Gastroesophageal sphincter (tissue), 4 donors: Measurements from ENCODE around the gene APOL2. TPM values are rescaled to one million over a fixed set of nuclear protein-coding genes. Genes with fewer than 3 reads are reported as not detected.
"Not testable (repeated sequence)": the region's sequence is repeated elsewhere in the genome, so short reads cannot be mapped to it uniquely, and the experiment has no call there.

Source experiments
- ATAC-seq: fragments of 150-250 bp; one replicate; pipeline ENCODE4 v1.9.1; 2016; ENCODE audit warnings: mild to moderate bottlenecking, moderate library complexity
- H3K27ac ChIP-seq, 4 donors: fragments of 200-600 bp; sonication (generic) in 3 of 4; 1 replicate in 3 of 4; 2 replicates in 1 of 4; pipeline ENCODE4 v1.5.1; 2016 to 2019
- H3K27me3 ChIP-seq: fragments of 200-600 bp; sonication (generic); one replicate; pipeline ENCODE4 v1.5.1; 2019
- H3K36me3 ChIP-seq, 2 donors: fragments of 200-600 bp; sonication (generic); one replicate each; pipeline ENCODE4 v1.5.1; 2019; ENCODE audit warnings: control low read depth in 1 of 2
- H3K4me1 ChIP-seq, 3 donors: fragments of 200-600 bp; sonication (generic); 1 replicate in 2 of 3; 2 replicates in 1 of 3; pipeline ENCODE4 v1.5.1; 2016 to 2019; ENCODE audit warnings: control low read depth in 2 of 3
- H3K4me3 ChIP-seq, 2 donors: fragments of 200-600 bp; sonication (generic); one replicate each; pipeline ENCODE4 v1.5.1; 2019; ENCODE audit warnings: mild to moderate bottlenecking in 1 of 2, moderate library complexity in 1 of 2
- H3K9me3 ChIP-seq, 3 donors: fragments of 200-600 bp; sonication (generic); one replicate each; pipeline ENCODE4 v1.5.1; 2017 to 2019; ENCODE audit warnings: control low read depth in 2 of 3
- CTCF ChIP-seq, 4 experiments: fragments of 200-600 bp in 2 of 4; fragments of 450-650 bp in 2 of 4; sonication (generic) in 1 of 4; IDR thresholded peaks; one replicate each; pipeline ENCODE4 v1.5.1; 2017 to 2019; ENCODE audit warnings: antibody characterized with exemption in 4 of 4, mild to moderate bottlenecking in 2 of 4, moderate library complexity in 2 of 4
- EP300 ChIP-seq: sonication (generic); formaldehyde crosslinking; IDR thresholded peaks from one replicate; pipeline ENCODE4 v1.6.1; 2017; ENCODE audit warnings: antibody characterized with exemption, mild to moderate bottlenecking
- POLR2A ChIP-seq, 2 donors: fragments of 450-650 bp; IDR thresholded peaks; one replicate each; pipeline ENCODE4 v1.6.1; 2017; ENCODE audit warnings: antibody characterized with exemption in 2 of 2, mild to moderate bottlenecking in 2 of 2, moderate library complexity in 1 of 2
- POLR2AphosphoS5 ChIP-seq: sonication (generic); formaldehyde crosslinking; IDR thresholded peaks from one replicate; pipeline ENCODE4 v1.6.1; 2017; ENCODE audit warnings: antibody characterized with exemption
- WGBS, 2 donors: methylation state at CpG; one replicate each; pipeline ENCODE4 v1.1.5; 2018; ENCODE audit warnings: low coverage in 1 of 2; 5-methylcytosine and 5-hydroxymethylcytosine counted together
- total RNA-seq, 4 donors: library from RNA; depleted of rRNA; stranded (reverse); fragments of >200 nt; gene quantifications; one replicate each; pipeline ENCODE4 v1.1.0, GENCODE V29; 2016

Gene APOL2
- total RNA-seq, 4 donors from 2014 or later, result 29.1 to 40.9 (median 35.0) TPM

GRCh38 chr22:36228944-36229343 lies 10.4 kb downstream of the APOL2 start:
- no peak for ATAC-seq

GRCh38 chr22:36228369-36228768 lies 11.0 kb downstream of the APOL2 start:
- H3K9me3 ChIP-seq, H3K4me3 ChIP-seq, H3K27me3 ChIP-seq, H3K4me1 ChIP-seq, ATAC-seq, H3K27ac ChIP-seq: not testable (repeated sequence)
- peaks cover 0 to 84% of the 10 kb centered on the region in 2 donors for H3K36me3 ChIP-seq
- WGBS, 2 donors, result 80 to 100% methylated on average over 1 of the region's 1 CpG

More at GRCh38 chr22:36228944-36229343, 10.4 kb downstream of the APOL2 start:
- TF ChIP-seq CTCF (IDR thresholded peaks at IDR 0.05) (no peak), POLR2AphosphoS5 (no peak), EP300 (no peak), POLR2A (IDR thresholded peaks at IDR 0.05) (no peak)
- Histone ChIP-seq H3K36me3 (peaks cover 0 to 89% of the 10 kb centered on the region in 2 donors), H3K27ac (no peak overlapping the region), H3K9me3 (no peaks in the 10 kb centered on the region), H3K4me1 (peaks cover 0 to 7% (median 0%) of the 10 kb centered on the region in 3 donors), H3K27me3 (no peaks in the 10 kb centered on the region), H3K4me3 (no peak overlapping the region)
- 84 to 90% methylated on average over 2 to 6 of the region's 7 CpGs for WGBS, 2 donors

DNA sequence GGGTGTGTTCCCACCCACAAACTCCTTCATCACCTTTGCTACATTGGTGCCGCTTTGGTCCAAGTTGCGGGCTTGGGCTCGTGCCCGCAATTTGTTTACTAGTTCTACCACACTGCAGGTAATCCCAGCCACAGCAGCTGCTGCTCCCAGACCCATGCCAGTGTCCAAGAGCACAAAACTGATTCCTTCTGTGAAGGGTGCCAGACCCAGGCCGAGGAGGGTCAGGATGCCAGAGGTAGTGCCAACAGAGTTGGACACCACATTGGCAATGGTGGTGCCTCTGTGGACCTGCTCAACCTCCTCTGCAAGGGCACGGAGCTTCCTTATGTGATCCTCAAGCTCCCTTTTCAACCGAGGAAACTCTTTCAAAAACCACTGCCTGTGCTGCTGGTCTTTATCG lies 11.5 kb downstream of the APOL2 start:
- ATAC-seq, result no peak
- Histone ChIP-seq H3K36me3 (peaks cover 0 to 78% of the 10 kb centered on the region in 2 donors), H3K4me3 (no peak overlapping the region), H3K27me3 (no peaks in the 10 kb centered on the region), H3K4me1 (no peaks in the 10 kb centered on the region), H3K9me3 (no peaks in the 10 kb centered on the region), H3K27ac (no peak overlapping the region)
- WGBS, 2 donors, result 90 to 93% methylated on average over 3 to 7 of the region's 8 CpGs
- no peak for TF ChIP-seq POLR2A (IDR thresholded peaks at IDR 0.05)
- TF ChIP-seq EP300, result no peak
- TF ChIP-seq POLR2AphosphoS5, result no peak
- no peak for TF ChIP-seq CTCF (IDR thresholded peaks at IDR 0.05)

GRCh38 chr22:36227396-36227795 lies 11.9 kb downstream of the APOL2 start:
- peaks cover 0 to 74% of the 10 kb centered on the region in 2 donors for H3K36me3 ChIP-seq
- no peaks in the 10 kb centered on the region for H3K4me1 ChIP-seq
- H3K27ac ChIP-seq, result no peak overlapping the region
- WGBS, 2 donors, result 95% methylated on average over 9 of the region's 9 CpGs; no CpG with 5 or more reads in 1 of the 2 donors
- no peaks in the 10 kb centered on the region for H3K9me3 ChIP-seq
- H3K27me3 ChIP-seq, result no peaks in the 10 kb centered on the region
- no peak for ATAC-seq
- peak; percentile 26 for TF ChIP-seq POLR2AphosphoS5
- TF ChIP-seq POLR2A (IDR thresholded peaks at IDR 0.05), result no peak
- H3K4me3 ChIP-seq, result no peak overlapping the region

- Histone ChIP-seq H3K4me3 (no peak overlapping the region), H3K27me3 (no peaks in the 10 kb centered on the region), H3K9me3 (no peaks in the 10 kb centered on the region), H3K4me1 (peaks cover 0 to 7% (median 4%) of the 10 kb centered on the region in 3 donors), H3K27ac (no peak overlapping the region), H3K36me3 (peaks cover 0 to 62% of the 10 kb centered on the region in 2 donors)
- ATAC-seq, result no peak
- TF ChIP-seq CTCF (IDR thresholded peaks at IDR 0.05) (no peak), EP300 (no peak), POLR2AphosphoS5 (no peak), POLR2A (IDR thresholded peaks at IDR 0.05) (no peak)
- WGBS, 2 donors, result no CpG with 5 or more reads among the region's 5 CpGs
These were observed 13.1 kb downstream of the APOL2 start for GRCh38 chr22:36226189-36226588.

- 64 to 83% methylated on average over 4 of the region's 9 CpGs for WGBS, 2 donors
These were observed 13.9 kb downstream of the APOL2 start for GRCh38 chr22:36225333-36225922.

More at GRCh38 chr22:36225333-36225922, 13.9 kb downstream of the APOL2 start:
- no peaks in the 10 kb centered on the region for H3K27me3 ChIP-seq
- H3K4me3 ChIP-seq, result no peak overlapping the region
- no peak overlapping the region for H3K27ac ChIP-seq
- H3K36me3 ChIP-seq, result peaks cover 0 to 55% of the 10 kb centered on the region in 2 donors
- H3K4me1 ChIP-seq, result peaks cover 0 to 7% (median 4%) of the 10 kb centered on the region in 3 donors
- ATAC-seq, result no peak
- TF ChIP-seq CTCF (IDR thresholded peaks at IDR 0.05) (no peak), EP300 (no peak), POLR2AphosphoS5 (no peak)
- no peaks in the 10 kb centered on the region for H3K9me3 ChIP-seq
